ENCODE measurements around the gene COL23A1.

The COL23A1 gene

DNA sequence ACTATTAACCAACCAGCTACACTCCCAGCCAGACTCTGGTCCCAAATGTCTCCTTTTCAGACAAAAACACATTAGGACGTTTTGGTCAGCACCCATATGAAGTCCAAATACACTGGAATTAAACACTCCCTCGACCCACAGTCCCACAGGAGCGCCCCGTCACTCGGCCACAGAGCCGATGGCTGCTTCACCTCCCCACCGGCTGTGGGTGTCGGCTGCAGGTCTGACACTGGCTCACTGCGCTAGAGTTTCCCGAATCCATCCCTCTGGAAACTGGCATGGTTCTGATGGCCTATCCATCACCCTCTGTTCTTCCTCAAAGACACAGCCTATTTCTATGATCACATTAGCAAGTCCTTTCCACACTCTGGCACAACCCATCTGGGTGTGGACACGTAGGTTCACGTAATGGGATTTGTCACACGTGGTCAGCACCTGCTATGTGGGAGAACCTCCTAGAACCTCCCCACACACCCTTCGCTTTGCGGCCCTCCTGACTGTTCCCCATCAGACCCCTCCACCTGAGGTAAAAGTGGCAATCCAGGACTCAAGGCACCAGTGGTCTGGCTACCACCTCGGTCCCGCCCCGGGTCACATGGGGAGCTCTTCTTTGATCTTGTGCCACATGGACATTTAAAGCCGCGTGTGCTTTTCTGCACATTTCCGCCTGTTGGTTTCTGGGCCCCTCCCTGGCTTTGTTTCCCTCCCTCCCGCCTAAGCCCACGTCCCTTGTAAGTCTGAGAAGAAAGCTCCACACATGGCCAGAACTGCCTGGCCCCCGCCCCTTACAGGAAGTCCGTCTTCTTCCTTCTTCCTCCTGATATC lies 226.5 kb downstream of the COL23A1 start:
- no peak for DNase-seq (ENCODE audit: low read depth in 2 of 2)

DNA sequence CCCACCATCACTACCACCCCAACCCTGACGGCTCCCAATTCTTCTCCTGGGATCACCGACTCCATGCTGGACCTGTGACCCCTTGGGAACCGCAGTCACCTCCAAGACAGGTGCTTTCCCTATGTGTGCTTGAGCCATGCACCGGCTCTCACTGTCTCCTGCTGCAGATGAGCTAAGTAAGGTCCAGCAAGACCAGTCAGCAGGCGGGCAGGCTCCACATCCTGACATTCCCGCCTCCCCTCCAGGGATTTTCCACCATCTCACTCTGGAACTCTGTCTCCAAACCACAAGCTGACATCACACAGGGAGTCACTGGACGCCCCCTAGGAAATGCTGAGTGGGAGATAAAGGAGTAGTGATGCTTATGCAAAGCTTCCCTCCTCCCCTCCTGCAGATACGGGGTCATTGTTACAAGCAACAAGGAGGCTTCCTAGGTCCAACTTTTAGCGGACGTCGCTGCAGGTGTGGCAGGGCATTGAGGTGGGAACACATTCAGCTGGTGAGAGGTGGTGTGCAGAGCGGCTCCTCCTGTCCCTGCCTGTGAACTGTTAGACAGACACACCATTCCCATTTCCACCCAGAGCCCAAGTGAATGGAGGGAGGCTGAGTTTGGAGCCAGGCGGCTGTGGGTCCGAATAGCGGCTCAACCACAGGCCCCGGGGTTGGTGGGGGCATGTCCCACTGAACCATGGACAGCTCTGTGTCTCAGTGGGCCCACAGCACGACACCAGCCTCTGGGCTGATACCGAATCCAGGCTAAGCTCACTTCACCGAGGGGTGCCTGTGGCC lies 228.3 kb downstream of the COL23A1 start:
- DNase-seq (ENCODE audit: low read depth in 2 of 2): no peak

DNA sequence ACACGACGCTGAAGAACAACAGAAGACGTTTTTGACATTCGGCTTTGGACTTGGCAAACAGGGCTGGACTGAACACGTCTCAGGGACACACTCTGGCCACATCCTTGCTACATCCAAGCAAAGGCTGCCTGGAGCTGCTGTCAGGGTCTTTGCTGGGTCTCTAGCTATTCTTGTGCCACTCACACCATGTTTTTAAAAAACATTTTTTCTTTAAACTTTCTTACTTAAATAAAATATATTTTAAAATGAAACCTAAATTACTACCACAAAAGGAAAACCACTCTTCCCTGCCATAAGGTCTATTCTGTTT lies 229.3 kb downstream of the COL23A1 start:
- DNase-seq (ENCODE audit: low read depth in 2 of 2): no peak

DNA sequence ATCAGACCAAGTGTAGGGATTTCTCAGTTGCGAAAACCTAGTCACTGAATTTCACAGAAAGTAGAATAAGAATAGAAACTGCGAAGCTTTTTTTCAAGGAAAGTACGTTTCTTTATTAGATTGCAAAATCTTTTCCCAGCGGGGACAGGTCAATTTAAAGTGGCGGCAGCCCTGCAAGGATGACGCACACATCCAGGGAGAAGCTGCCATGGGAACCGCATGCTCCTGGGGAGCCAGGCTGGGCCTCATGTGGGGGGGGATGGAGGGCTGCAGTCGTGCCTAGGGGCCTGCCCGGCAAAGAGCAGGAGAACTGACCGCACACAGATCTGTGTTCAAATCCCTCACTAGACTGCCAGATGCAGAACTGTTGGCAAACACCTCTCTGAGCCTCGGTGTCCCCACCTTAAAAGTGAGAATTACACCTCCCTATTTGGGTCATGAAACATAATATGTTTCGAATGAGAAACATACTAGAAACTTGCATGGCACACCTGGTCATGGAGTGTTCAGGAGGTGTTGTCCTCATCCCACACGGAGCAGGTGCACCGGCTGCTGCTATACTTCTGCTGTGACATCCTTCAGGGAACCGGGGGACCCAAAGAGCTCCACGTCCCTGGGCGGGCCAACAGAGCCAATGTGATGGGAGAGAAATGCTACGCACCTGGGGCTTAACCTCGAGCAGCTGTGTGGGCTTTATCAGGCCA lies 229.8 kb downstream of the COL23A1 start:
- no peak for DNase-seq (ENCODE audit: low read depth in 2 of 2)

DNA sequence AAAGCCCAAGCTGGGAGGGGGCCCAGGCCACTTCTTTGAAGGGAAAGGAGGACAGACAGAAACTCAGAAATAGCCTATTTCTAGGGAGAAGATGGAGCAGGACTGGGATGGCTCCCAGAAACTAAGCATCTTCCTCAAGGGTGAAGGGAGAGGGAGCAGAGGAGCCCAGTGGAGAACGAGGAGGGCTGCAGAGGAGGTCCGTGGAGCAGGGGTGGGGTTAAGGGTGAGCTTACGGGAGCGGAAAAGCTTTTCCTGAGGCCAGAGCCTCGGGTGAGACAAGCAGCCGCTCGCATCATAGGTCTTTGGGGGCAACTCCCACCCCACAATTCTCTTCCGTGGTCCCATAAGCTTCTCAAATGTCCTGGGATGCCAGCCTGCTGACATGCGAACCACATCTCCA lies 230.5 kb downstream of the COL23A1 start:
- DNase-seq (ENCODE audit: low read depth in 2 of 2): no peak

DNA sequence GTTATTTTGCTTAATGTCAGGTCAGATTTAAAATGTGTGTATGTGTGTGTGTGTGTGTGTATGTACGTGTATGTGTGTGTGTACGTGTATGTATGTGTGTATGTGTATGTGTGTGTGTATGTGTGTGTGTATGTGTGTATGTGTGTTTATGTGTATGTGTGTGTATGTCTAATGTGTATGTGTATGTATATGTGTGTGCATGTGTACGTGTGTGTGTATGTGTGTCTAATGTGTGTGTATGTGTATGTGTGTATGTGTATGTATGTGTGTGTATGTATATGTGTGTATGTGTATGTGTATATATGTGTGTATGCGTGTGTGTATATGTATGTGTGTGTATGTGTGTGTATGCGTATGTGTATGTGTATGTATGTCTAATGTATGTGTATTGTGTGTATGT lies 232.5 kb downstream of the COL23A1 start:
- no peak for DNase-seq (ENCODE audit: low read depth in 2 of 2)

DNA sequence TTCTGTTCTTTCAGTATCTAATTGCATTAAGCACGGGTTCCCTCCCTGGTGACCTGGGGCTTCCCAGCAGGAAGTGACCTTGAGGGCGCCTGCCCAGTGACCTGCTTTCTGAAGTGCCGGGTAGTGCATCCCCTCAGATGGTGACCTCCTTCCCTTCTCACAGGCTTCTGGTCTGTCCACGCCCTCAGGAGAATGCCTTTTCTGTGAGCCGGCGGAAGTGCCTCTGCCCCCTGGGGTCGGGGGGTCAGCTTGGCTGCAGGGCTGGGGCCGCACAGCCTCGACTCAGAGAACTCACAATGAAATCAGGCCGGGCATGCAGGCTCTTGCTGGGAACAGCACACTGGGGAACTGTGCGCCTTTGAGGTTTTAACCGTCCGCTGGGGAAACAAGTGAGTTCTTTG lies 233.1 kb downstream of the COL23A1 start:
- no peak for DNase-seq (ENCODE audit: low read depth in 2 of 2)

DNA sequence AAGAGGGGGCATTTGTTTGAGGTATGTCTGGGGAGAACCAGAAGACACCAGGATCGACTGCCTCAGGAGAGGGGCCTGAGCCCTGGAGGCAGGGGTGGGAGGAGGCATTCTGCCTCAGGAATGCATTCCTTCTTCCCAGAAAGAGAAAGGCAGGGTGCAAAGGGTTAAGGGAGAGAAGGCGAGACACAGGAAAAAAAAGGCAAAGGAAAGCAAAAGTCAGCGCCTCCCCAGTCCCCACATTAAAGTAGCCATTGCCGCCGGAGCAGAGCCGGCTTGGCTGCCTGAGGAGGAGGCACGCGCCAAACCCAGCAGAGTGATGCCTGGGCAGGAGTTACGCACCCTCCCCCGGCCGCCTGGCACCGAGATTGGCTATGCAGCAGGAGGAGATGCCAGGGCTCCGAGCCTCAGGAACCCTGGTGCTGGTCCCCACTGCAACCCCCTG lies 233.7 kb downstream of the COL23A1 start:
- DNase-seq (ENCODE audit: low read depth in 2 of 2): no peak

DNA sequence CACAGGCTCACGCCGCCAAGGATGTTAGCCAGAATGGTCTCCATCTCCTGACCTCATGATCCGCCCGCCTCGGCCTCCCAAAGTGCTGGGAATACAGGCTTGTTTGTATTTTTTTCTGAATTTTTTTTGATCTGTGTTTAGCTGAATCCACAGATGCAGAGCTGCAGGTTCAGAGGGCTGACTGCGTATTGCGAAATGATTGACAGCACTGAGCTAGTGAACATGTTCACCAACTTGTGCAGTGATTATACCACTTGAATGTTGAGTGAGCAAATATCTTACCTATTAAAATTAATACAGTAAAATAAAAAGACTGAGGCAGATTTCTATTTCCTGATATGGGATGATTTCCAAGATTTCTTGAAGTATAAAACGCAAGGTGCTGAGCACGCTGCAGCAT lies 234.5 kb downstream of the COL23A1 start:
- DNase-seq (ENCODE audit: low read depth in 2 of 2): no peak

DNA sequence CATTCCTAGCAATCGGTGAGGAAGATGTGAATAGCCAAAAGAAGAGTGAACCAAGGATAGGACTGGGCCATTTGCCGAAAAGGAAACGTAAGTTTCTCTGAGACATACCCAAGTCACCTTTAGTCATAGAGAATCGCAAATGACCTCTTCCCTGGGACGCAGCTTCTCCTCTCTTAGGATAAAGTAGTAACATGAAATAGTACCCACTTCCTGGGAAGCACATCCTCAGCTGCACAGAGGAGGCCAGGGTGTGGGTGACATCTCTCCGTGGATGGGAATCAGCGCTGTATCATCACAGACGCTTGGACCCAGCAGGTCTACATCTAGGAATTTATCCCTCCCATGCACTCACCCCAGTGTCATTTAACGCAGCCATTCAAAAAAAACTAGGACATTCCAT lies 236.7 kb downstream of the COL23A1 start:
- DNase-seq (ENCODE audit: low read depth in 2 of 2): no peak

DNA sequence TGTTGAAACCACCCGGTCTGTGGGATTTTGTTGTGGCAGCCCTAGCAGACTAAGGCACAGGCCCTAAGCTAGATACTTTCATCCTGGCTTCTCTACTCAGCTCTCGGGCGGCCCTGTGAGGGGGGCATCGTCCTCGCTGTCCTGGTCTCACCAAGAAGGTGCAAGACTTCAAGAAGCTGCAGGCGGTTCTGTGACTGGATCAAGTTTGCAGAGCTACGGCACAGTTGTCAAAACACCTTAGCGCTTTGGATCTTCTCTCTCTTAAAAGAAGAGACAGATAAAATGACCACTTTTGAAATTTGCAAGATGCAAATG lies 238.2 kb downstream of the COL23A1 start:
- DNase-seq (ENCODE audit: low read depth in 2 of 2): no peak

DNA sequence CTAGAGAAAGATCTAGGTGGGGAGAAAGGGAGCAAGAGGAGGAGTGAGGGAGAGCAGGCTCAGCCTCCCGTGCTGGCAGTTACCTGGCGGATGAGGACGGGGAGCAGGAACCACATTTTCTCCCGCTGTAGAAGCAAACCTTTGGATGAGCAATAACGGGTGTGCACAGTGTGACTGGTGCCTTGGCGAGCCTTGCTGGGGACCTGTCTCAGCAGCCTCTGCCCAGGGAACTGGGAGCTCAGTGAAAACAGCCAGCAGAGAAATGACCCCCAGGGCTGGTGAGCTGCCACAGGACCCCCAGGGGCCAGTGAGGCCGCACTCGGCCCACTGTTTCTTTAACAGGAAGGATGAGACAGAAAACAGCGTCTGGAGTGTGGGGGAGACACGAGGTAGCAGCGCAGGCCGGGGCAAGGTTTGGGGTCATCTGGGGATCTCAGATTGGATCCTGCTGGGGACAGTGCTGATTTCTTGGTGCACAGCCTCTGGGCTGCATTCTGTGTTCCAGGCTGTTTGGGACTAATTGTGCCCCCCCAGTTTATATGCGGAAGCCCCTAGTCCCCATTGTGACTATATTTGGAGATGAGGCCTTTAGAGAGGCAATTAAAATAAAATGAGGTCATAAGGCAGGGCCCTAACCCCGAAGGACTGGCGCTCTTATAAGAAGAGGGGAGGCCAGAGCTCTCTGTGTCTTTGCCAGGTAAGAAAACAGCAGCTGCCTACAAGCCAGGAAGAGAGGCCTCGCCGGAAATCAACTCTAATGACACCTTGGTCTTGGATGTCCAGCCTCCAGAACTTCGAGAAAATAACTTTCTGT lies 238.8 kb downstream of the COL23A1 start:
- no peak for DNase-seq (ENCODE audit: low read depth in 2 of 2)

DNA sequence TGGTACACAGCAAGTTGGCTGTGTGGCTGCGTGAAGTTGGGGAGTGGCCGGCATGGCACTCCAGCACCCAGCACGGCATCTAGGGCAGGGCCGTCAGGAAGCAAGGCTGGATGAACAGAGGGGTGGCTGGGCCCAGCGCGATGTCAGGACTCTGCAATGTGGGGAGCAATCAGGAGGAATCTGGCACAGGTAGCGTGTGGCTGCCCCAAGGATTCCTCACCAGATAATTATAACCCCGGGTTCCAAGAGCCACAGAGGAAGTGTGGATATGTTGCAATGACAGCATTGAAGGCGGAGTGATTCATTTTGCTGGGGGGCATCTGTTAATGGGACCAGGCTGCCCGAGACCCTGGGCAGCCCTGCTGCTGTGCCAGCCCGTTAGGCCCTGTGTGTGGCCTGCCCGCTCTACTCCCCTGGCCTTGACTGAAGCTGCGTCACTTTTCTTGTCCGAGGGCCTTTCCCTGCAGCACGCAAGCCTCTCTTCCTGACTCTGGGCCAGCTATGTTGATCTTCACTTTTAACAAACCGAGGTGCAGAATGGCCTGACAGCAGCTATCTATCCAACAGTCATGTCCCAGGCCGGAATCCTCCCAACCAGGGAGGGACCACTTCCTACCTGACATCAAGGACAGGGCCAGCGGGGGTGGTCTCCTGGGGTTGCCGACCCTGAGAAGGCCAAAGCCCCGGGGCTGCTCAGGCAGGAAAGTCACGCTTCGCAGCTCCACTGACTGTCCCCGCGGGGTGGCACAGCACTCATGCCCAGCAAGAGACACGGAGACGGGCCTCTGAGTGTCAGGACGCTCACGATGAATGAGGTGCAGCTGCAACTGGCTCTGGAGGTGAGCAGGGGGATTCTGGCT lies 239.6 kb downstream of the COL23A1 start:
- no peak for DNase-seq (ENCODE audit: low read depth in 2 of 2)

DNA sequence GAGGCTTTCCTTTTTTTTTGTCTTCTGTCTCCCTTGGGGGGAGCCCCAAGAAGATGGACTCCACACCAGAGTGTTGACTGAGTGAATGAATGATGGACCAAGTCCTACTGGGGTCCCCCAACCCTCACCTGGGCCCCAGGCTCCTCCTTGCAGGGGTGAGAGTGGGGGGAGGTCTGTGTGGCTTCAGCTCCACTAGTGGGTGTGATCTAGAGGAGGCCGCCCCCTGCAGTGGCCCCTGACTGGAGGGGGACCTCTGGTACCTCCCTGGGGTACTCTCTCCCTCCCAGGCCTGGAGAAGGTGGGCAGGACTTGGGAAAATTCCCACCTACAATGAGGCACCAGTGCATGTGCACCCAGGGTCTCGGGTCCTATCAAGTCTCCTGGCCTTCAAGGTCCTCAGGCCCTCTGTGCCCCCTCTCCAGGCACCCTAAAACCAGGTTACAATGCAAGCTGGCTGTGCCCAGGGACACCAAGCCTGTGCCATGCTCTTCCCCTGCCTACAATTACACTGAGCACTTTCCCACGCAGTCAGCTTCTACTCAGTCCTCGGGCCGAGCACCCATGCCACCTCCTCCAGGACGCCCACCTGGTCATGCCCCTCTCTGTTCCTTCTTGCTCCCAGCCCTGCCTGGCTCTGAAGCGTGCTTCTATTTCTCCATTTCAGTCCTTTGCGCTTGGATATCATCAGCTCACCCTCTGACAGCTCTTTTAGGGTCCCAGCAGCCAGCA lies 240.4 kb downstream of the COL23A1 start:
- DNase-seq (ENCODE audit: low read depth in 2 of 2): no peak

DNA sequence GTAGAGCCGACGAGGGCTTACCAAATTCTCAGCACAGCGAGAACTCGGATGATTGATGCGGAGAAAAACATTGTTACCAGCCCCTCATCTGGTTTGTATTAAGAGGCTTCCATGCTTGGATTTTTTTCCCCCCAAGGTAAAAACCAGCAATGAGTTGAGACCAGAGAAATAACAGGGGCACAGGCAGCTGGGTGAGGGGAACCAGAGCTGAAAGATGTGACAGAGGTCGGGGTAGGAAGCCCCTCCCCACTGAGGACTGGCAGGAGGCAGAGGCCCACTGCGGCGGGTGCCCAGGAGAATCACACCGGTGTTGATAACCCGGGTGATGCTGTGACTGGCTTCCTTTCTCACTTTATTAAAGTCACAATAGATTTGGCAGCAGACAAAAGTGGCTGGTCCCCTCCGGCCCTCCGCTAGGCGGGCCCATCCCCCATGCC lies 241.1 kb downstream of the COL23A1 start:
- DNase-seq (ENCODE audit: low read depth in 2 of 2): no peak

DNA sequence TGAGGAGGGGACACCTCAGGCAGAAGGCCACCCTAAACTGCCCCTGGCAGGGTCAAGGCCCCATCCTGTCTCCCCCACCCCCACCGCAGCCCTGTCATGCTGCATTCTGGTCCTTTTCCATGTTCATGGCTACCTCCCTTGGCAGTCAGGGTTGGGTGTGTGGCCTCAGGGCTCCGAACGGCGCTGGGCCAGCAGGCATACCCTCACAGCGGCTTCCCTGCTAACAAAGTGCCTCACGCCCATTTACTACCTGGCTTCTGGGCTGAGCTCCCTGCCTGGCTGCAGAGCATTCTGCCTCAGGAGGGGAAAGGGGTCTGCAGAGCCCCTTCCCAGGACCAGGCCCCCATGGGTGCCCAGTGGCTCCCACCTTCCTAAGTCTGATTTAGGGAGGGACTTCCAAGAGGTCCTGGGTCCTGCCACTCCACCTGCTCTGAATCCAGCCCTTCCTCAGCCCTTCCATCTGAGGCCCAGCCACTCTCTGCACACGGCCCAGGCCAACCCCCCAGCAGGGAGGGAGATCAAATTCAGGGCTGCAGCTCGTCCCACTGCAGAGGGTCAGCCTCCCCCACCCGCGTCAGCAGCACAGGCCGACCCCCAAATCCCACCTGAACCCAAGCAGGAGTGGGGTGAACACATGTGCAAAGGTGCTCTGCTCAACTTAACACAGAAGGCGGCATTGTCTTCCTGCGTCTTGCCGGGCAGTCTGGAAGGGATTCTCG lies 241.7 kb downstream of the COL23A1 start:
- no peak for DNase-seq (ENCODE audit: low read depth in 2 of 2)

DNA sequence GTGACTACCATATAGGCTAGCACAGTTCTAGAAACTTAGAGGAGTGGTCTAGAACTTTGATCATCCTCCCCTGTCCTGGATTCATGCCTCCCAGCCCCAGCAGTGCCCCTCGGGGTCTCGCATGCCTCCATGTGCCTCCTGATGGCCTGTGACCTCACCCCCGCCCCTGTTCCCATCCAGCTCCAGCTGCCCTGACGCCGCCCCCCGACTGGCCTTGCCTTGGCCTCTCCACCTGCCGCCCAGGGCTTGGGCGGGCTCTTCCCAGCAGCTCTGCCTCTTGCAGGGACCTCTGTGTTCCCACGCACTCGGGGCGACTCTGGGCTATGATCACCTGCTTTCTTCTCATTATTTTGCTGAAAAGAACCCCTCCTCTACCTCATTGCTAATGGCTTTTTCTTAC lies 242.2 kb downstream of the COL23A1 start:
- DNase-seq (ENCODE audit: low read depth in 2 of 2): no peak

DNA sequence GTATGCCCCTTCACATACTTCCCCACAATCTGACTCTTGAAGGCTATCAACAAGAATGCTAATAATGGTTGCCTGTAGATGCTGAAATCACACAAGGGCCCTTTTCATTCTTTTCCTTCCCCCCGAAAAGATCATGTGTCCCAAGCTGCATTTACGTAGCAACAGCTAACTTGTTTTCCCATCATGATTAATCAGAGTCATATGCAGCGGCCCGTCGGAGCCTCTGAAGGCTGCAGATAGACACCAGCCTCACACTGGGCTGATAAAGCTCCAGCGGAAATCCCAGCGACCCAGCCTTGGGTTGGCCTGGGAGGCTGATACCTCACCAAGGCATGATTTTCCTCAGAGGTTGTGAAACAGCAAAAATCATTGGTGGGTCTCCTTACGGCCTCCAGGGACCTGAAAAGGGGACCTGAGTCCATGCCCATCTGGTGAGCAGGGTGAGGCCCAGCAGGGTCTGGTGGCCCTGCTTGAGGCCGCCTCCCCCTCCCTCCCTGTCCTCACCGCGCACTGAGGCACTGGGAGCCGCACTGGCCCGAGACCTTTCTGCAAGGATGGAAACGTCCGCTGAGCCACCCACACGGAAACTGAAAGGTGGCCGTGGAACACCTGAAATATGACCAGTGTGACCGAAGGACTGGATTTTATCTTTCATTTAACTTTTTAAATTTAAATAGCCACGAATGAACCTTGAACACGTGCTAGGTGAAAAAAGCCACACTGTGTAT lies 243.4 kb downstream of the COL23A1 start:
- no peak for DNase-seq (ENCODE audit: low read depth in 2 of 2)

DNA sequence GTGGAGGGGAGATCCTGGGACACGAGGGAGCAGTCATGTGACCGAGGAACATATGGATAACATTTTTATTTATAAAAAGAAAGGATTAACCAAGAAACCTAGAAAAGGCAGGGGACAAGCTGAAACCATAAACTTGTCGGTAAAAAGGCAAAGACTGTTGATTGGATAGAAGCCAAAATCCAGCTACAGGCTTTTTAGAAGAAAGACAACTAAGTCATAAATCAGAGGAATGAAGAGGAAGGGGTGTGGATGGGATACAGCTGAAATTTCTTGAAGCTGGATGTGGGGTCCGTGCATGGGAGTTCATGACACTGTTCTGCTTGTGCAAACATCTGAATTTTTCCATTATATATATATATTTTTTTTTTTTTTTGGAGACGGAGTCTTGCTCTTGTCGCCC lies 246.9 kb downstream of the COL23A1 start:
- no peak for DNase-seq (ENCODE audit: low read depth in 2 of 2)
